ENCODE measurements around the gene BRSK1.

BRSK1 gene

GRCh38 chr19:55284405-55285058 is 735 bp downstream of the BRSK1 start:
- Histone ChIP-seq H3K4me1 (ENCODE audit: insufficient read depth, low read length) (peaks cover 8% of the 10 kb centered on the region), H3K36me3 (ENCODE audit: insufficient read depth, low read length) (no peaks in the 10 kb centered on the region), H2AFZ (ENCODE audit: low read depth, low read length) (no peak overlapping the region), H3K27me3 (ENCODE audit: insufficient read depth, low read length, poor library complexity) (no peaks in the 10 kb centered on the region), H3K9ac (ENCODE audit: low read depth, low read length) (no peak overlapping the region), H3K79me2 (ENCODE audit: insufficient read depth, low read length) (peaks cover 1% of the 10 kb centered on the region), H3K4me3 (ENCODE audit: low read depth in 1 of 2, low read length in 2 of 2) (no peak overlapping the region), H4K20me1 (ENCODE audit: insufficient read depth, low read length) (no peaks in the 10 kb centered on the region), H3K9me3 (ENCODE audit: insufficient read depth, low read length, severe bottlenecking) (no peaks in the 10 kb centered on the region), H3K27ac (ENCODE audit: low read length) (no peak overlapping the region), H3K4me2 (ENCODE audit: insufficient read depth, low read length) (no peak overlapping the region)
- DNase-seq (no peak), ATAC-seq (ENCODE audit: insufficient read depth, low read depth) (no peak)
- no peak for TF ChIP-seq EZH2 (IDR thresholded peaks at IDR 0.05; ENCODE audit: borderline replicate concordance, low read depth, low read length, severe bottlenecking)
- TF ChIP-seq CTCF (IDR thresholded peaks at IDR 0.05; ENCODE audit: borderline replicate concordance, extremely low read depth, low read length, poor library complexity, severe bottlenecking), result no peak

DNA sequence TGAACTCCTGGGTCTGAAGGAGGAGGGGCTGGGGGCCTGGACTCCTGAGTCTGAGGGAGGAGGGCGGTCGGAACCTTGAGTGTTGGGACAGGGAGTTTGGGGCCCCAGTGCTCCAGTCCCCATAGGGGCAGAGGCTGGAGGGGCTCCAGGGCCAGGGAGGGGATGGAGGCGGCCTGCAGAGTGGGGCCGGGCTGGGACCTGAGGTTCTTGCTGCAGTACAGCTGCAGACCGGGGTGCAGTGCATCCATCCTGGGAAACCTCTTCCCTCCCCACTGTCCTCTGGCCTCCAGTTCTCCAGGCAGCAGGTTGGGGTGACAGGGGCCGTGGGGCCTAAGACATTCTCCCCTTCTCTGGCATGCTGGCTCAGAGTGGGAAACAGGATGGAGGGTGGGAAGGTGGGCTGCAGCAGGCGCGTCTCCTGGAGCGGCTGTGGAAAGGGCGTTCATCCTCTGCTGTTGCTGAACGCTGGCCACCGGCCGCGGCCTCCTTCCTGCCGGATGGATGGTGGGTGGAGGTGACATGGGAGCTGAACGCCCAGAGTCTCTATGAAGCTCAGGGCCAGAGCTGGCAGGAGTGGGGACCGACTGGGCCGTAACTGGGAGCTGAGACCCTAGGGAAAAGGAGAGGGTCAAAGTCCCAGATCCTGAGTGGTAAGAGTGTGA is 1.6 kb downstream of the BRSK1 start:
- no peaks in the 10 kb centered on the region for H3K9me3 ChIP-seq (ENCODE audit: insufficient read depth, low read length, severe bottlenecking)
- TF ChIP-seq EZH2 (IDR thresholded peaks at IDR 0.05; ENCODE audit: borderline replicate concordance, low read depth, low read length, severe bottlenecking) (no peak), CTCF (IDR thresholded peaks at IDR 0.05; ENCODE audit: borderline replicate concordance, extremely low read depth, low read length, poor library complexity, severe bottlenecking) (no peak)
- H3K4me2 ChIP-seq (ENCODE audit: insufficient read depth, low read length), result no peak overlapping the region
- H3K27me3 ChIP-seq (ENCODE audit: insufficient read depth, low read length, poor library complexity), result no peaks in the 10 kb centered on the region
- DNase-seq (no peak), ATAC-seq (ENCODE audit: insufficient read depth, low read depth) (no peak)
- H4K20me1 ChIP-seq (ENCODE audit: insufficient read depth, low read length), result no peaks in the 10 kb centered on the region
- no peak overlapping the region for H3K4me3 ChIP-seq (ENCODE audit: low read depth in 1 of 2, low read length in 2 of 2)
- H3K36me3 ChIP-seq (ENCODE audit: insufficient read depth, low read length), result no peaks in the 10 kb centered on the region
- no peak overlapping the region for H2AFZ ChIP-seq (ENCODE audit: low read depth, low read length)
- H3K27ac ChIP-seq (ENCODE audit: low read length), result no peak overlapping the region
- no peak overlapping the region for H3K9ac ChIP-seq (ENCODE audit: low read depth, low read length)
- H3K79me2 ChIP-seq (ENCODE audit: insufficient read depth, low read length), result no peaks in the 10 kb centered on the region
- peaks cover 5% of the 10 kb centered on the region for H3K4me1 ChIP-seq (ENCODE audit: insufficient read depth, low read length)

GRCh38 chr19:55287361-55288079 is 3.7 kb downstream of the BRSK1 start:
- Histone ChIP-seq H3K79me2 (ENCODE audit: insufficient read depth, low read length) (no peaks in the 10 kb centered on the region), H3K27me3 (ENCODE audit: insufficient read depth, low read length, poor library complexity) (no peaks in the 10 kb centered on the region), H3K4me1 (ENCODE audit: insufficient read depth, low read length) (no peaks in the 10 kb centered on the region), H3K27ac (ENCODE audit: low read length) (no peak overlapping the region), H3K4me3 (ENCODE audit: low read depth in 1 of 2, low read length in 2 of 2) (no peak overlapping the region), H2AFZ (ENCODE audit: low read depth, low read length) (no peak overlapping the region), H3K9ac (ENCODE audit: low read depth, low read length) (no peak overlapping the region), H3K4me2 (ENCODE audit: insufficient read depth, low read length) (no peak overlapping the region), H4K20me1 (ENCODE audit: insufficient read depth, low read length) (no peaks in the 10 kb centered on the region), H3K36me3 (ENCODE audit: insufficient read depth, low read length) (no peaks in the 10 kb centered on the region), H3K9me3 (ENCODE audit: insufficient read depth, low read length, severe bottlenecking) (no peaks in the 10 kb centered on the region)
- no peak for TF ChIP-seq CTCF (IDR thresholded peaks at IDR 0.05; ENCODE audit: borderline replicate concordance, extremely low read depth, low read length, poor library complexity, severe bottlenecking)
- TF ChIP-seq EZH2 (IDR thresholded peaks at IDR 0.05; ENCODE audit: borderline replicate concordance, low read depth, low read length, severe bottlenecking), result no peak
- ATAC-seq (ENCODE audit: insufficient read depth, low read depth), result no peak
- no peak for DNase-seq
